ENCODE data around the gene THYN1.

Gene THYN1

DNA sequence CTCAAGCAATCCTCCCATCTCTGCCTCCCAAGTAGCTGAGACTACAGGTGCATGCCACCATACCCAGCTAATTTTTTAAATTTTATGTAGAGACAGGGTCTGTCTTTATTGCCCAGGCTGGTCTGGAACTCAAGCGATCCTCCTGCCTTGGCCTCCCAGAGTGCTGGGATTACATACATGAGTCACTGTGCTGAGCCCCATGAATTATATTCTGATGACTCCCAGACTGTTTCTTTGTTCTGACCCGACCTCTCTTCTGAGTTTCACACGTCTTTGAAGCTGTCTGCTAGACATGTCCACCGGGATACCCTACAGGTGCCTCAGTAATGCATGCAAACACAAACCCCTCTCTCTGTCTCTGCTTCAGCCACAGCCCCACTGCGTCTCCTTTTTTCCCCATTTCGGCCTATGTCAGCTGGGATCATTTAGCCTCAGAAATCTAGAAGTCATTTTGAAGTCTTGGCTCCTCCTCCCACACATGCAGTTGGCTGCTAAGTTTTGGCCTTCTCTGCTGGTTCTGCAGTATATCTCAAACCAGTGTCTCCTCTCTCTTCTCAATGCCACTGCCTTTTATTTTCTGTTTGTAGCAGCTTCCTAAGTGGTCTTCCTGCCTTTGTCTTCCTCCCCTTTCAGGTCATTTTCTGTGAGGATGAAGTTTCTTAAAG lies 23.9 kb downstream of the THYN1 start:
- TF ChIP-seq CTCF (IDR thresholded peaks at IDR 0.05; ENCODE audit: insufficient read depth, missing control alignments) = no peak
- FAIRE-seq (no peak), DNase-seq (ENCODE audit: insufficient read length, low spot score) (no peak)

DNA sequence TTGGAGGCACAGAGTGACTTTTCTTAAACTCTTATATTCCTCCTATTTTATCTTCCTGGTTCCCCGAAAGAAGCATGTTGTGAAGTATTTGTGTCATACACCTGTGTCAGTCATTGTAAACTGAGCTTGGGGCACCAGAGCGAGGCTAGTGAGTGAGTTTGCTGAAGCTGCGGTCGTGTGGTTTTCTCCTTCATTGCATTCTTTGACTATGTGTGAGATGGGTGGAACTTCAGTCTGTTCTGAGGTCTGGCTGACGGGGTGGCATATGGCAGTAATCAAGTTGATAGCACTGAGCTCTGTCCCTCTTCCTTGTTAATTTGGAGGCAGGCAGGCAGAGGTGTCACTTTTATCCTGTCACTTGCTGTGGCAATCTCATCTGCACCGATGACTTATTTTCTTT lies 24.5 kb downstream of the THYN1 start:
- DNase-seq (ENCODE audit: insufficient read length, low spot score) (no peak), FAIRE-seq (no peak)
- no peak for TF ChIP-seq CTCF (IDR thresholded peaks at IDR 0.05; ENCODE audit: insufficient read depth, missing control alignments)

GRCh38 chr11:134226806-134227325 lies 26.3 kb downstream of the THYN1 start:
- DNase-seq (ENCODE audit: insufficient read length, low spot score) = no peak
- TF ChIP-seq CTCF (IDR thresholded peaks at IDR 0.05; ENCODE audit: insufficient read depth, missing control alignments) = no peak
- FAIRE-seq = no peak

DNA sequence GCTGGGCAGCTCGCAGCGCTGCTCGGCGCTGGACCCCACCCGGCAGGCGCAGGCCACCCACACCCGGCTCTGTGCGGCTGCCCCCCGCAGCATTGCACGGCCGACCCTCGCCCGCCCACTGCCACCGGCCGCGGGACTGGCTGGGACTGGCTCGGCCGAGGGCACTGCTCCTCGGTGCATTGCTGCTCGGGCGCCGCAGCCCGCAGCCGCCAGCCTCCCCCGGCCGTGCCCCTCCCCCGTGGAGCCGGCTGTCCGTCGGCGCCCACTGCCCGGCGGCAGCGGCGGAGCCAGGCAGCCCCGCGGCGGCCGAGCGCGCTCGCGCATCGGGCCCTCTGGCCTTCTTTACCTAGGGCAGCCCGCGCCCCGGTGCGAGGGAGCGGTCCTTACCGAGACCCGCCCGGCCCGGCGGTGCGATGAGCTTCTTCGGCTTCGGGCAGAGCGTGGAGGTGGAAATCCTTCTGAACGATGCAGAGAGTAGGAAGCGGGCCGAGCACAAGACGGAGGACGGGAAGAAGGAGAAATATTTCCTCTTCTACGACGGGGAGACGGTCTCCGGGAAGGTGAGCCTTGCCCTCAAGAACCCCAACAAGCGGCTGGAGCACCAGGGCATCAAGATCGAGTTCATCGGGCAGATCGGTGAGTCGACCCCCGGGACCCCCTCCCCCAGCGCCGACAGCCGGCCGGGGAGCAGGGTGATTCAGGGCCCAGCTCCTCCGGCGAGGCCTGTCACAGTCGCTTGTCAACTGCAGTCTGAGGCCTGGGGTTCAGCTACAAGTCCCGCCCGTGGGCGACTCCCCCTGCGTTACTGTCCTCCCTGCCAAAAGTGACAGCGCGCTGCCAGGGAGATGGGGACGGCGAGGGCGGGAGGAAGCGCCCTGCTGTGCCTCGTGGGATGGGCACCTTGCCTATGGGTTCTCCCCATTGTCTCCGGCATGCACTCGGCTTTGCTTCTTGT lies 28.2 kb downstream of the THYN1 start:
- DNase-seq (ENCODE audit: insufficient read length, low spot score) = no peak
- TF ChIP-seq CTCF (IDR thresholded peaks at IDR 0.05; ENCODE audit: insufficient read depth, missing control alignments) = no peak
- FAIRE-seq = no peak

GRCh38 chr11:134223836-134224709 lies 29.1 kb downstream of the THYN1 start, which contains the start of the genes NCAPD3 and VPS26B:
Gene NCAPD3 (minus strand): TSS chr11:134223967. CDS start chr11:134223926, 41 bp downstream.
Gene VPS26B (plus strand): TSS chr11:134224671. CDS start chr11:134225123, 452 bp downstream.
- no peak for TF ChIP-seq CTCF (IDR thresholded peaks at IDR 0.05; ENCODE audit: insufficient read depth, missing control alignments)
- no peak for FAIRE-seq
- peak; percentile 59 for DNase-seq (ENCODE audit: insufficient read length, low spot score)

GRCh38 chr11:134223121-134223520 lies 30.0 kb downstream of the THYN1 start:
- TF ChIP-seq CTCF (IDR thresholded peaks at IDR 0.05; ENCODE audit: insufficient read depth, missing control alignments) = no peak
- DNase-seq (ENCODE audit: insufficient read length, low spot score) (no peak), FAIRE-seq (no peak)

Data from D721Med (cell line).